ENCODE results near the gene SBK3.

DNA sequence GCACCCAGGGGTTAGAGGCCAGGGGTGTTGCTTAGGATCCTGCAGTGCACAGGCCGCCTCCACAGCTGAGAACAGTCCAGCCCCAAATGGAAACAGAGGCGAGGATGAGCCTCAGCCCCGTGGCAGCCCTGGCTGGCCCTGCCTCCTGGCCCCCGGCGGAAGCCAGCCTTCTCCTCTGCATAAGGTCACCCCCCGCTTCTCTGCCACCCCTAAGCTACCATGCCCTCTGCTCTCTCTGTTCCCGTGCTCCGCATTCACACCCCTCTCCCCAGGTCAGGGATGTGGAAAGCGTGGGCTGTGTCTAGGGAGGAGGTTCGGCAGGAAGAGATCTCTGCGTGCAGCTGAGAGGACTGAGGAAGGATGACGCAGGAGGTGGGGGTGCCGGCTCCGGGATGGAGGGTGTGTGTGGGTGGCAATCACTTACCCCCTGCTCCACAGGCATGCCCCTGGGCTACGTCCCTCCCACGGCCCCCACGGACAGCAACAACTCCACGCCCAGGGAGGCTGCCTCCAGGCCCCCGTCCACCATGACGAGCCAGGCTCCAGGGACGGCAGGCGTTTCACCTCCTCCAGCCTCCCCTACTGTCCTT lies 51.1 kb downstream of the SBK3 start:
- TF ChIP-seq, protein P1, sequence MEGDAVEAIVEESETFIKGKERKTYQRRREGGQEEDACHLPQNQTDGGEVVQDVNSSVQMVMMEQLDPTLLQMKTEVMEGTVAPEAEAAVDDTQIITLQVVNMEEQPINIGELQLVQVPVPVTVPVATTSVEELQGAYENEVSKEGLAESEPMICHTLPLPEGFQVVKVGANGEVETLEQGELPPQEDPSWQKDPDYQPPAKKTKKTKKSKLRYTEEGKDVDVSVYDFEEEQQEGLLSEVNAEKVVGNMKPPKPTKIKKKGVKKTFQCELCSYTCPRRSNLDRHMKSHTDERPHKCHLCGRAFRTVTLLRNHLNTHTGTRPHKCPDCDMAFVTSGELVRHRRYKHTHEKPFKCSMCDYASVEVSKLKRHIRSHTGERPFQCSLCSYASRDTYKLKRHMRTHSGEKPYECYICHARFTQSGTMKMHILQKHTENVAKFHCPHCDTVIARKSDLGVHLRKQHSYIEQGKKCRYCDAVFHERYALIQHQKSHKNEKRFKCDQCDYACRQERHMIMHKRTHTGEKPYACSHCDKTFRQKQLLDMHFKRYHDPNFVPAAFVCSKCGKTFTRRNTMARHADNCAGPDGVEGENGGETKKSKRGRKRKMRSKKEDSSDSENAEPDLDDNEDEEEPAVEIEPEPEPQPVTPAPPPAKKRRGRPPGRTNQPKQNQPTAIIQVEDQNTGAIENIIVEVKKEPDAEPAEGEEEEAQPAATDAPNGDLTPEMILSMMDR (IDR thresholded peaks at IDR 0.05) = no peak
- TF ChIP-seq POLR2A (IDR thresholded peaks at IDR 0.05) = peak in 1 of 2 donors; percentile 15
- TF ChIP-seq EP300 (IDR thresholded peaks at IDR 0.05) = no peak
- no peak for TF ChIP-seq POLR2AphosphoS5 (IDR thresholded peaks at IDR 0.05)

All from gastroesophageal sphincter (tissue), 3 donors.